HEK293 (cell line): Measurements from ENCODE around the gene CACNA1C.

ENCODE experiments used
- CTCF ChIA-PET: fragments of 350-600 bp; formaldehyde crosslinking; extraction: SDS; loops from one replicate; lab custom pipeline; 2021; ENCODE audit warnings: antibody characterized with exemption; lab: Yijun Ruan, JAX
- POLR2A ChIA-PET: fragments of 300-600 bp; formaldehyde crosslinking; extraction: SDS; loops from one replicate; lab custom pipeline; 2020; ENCODE audit warnings: antibody characterized with exemption, inconsistent platforms; lab: Yijun Ruan, JAX
- H3K27ac ChIP-seq: fragments of 200-500 bp; sonication (Bioruptor generic); 2 replicates; pipeline ENCODE4 v1.5.1; 2014; ENCODE audit warnings: low read depth, low read length, control low read depth, inconsistent platforms; ENCODE audit errors: extremely low read depth
- H3K36me3 ChIP-seq, 2 experiments: fragments of 200-500 bp in 1 of 2; sonication (Bioruptor generic) in 1 of 2; 1 replicate in 1 of 2; 2 replicates in 1 of 2; pipeline ENCODE4 v1.5.1; 2014 to 2017; ENCODE audit warnings: inconsistent platforms in 2 of 2, low read length in 2 of 2; ENCODE audit not compliant: control insufficient read depth in 2 of 2, insufficient read depth in 1 of 2
- H3K4me1 ChIP-seq: fragments of 200-500 bp; sonication (Bioruptor generic); 2 replicates; pipeline ENCODE4 v1.5.1; 2014; ENCODE audit warnings: mild to moderate bottlenecking, low read length, inconsistent platforms; ENCODE audit not compliant: control insufficient read depth, insufficient read depth
- H3K4me3 ChIP-seq: 2 replicates; pipeline ENCODE4 v1.5.1; 2011; ENCODE audit warnings: low read depth, mild to moderate bottlenecking, control low read depth, low read length, moderate library complexity
- H3K9me3 ChIP-seq: fragments of 200-500 bp; sonication (Bioruptor generic); 2 replicates; pipeline ENCODE4 v1.5.1; 2014; ENCODE audit warnings: low read depth, low read length, inconsistent platforms; ENCODE audit not compliant: control insufficient read depth, insufficient read depth
- KLF7 ChIP-seq: fragments of 450-650 bp; formaldehyde crosslinking; IDR thresholded peaks from 2 replicates; pipeline ENCODE4 v1.5.1; 2016; ENCODE audit warnings: missing biosample characterization, missing genetic modification characterization, borderline replicate concordance
- REST ChIP-seq: fragments of 450-650 bp; formaldehyde crosslinking; IDR thresholded peaks from 2 replicates; pipeline ENCODE4 v1.5.1; 2016; ENCODE audit warnings: missing biosample characterization, missing genetic modification characterization
- SCRT1 ChIP-seq: fragments of 450-650 bp; formaldehyde crosslinking; IDR thresholded peaks from 2 replicates; pipeline ENCODE4 v1.5.1; 2016; ENCODE audit warnings: missing biosample characterization, missing genetic modification characterization, borderline replicate concordance
- SP2 ChIP-seq: fragments of 450-650 bp; formaldehyde crosslinking; IDR thresholded peaks from 2 replicates; pipeline ENCODE4 v1.5.1; 2016; ENCODE audit warnings: missing biosample characterization, missing genetic modification characterization
- TRIM28 ChIP-seq: IDR thresholded peaks from 2 replicates; pipeline ENCODE4 v1.6.1; 2011; ENCODE audit warnings: low read length, control low read depth, borderline replicate concordance
- ZBTB48 ChIP-seq: fragments of 450-650 bp; formaldehyde crosslinking; IDR thresholded peaks from 2 replicates; pipeline ENCODE4 v1.5.1; 2016; ENCODE audit warnings: missing biosample characterization, missing genetic modification characterization
- ZEB2 ChIP-seq: fragments of 450-650 bp; formaldehyde crosslinking; IDR thresholded peaks from 2 replicates; pipeline ENCODE4 v1.5.1; 2016; ENCODE audit warnings: missing biosample characterization, missing genetic modification characterization
- ZNF121 ChIP-seq: fragments of 450-650 bp; formaldehyde crosslinking; IDR thresholded peaks from 2 replicates; pipeline ENCODE4 v1.5.1; 2016; ENCODE audit warnings: missing biosample characterization, missing genetic modification characterization
- ZNF138 ChIP-seq: fragments of 450-650 bp; formaldehyde crosslinking; IDR thresholded peaks from 2 replicates; pipeline ENCODE4 v1.5.1; 2016; ENCODE audit warnings: missing biosample characterization, missing genetic modification characterization, borderline replicate concordance
- ZNF140 ChIP-seq: fragments of 450-650 bp; formaldehyde crosslinking; IDR thresholded peaks from 2 replicates; pipeline ENCODE4 v1.5.1; 2016; ENCODE audit warnings: missing biosample characterization, missing genetic modification characterization
- ZNF146 ChIP-seq: fragments of 450-650 bp; formaldehyde crosslinking; IDR thresholded peaks from 2 replicates; pipeline ENCODE4 v1.5.1; 2016; ENCODE audit warnings: missing biosample characterization, missing genetic modification characterization
- ZNF148 ChIP-seq: fragments of 450-650 bp; formaldehyde crosslinking; IDR thresholded peaks from 2 replicates; pipeline ENCODE4 v1.5.0; 2017; ENCODE audit warnings: missing biosample characterization, missing genetic modification characterization, borderline replicate concordance
- ZNF341 ChIP-seq: fragments of 450-650 bp; formaldehyde crosslinking; IDR thresholded peaks from 2 replicates; pipeline ENCODE4; 2016; ENCODE audit warnings: low read depth, missing biosample characterization, missing genetic modification characterization
- ZNF354C ChIP-seq: fragments of 450-650 bp; formaldehyde crosslinking; IDR thresholded peaks from 2 replicates; pipeline ENCODE4 v1.5.1; 2016; ENCODE audit warnings: missing biosample characterization, missing genetic modification characterization, low read depth, borderline replicate concordance
- ZNF423 ChIP-seq: fragments of 450-650 bp; formaldehyde crosslinking; IDR thresholded peaks from 2 replicates; pipeline ENCODE4 v1.5.1; 2016; ENCODE audit warnings: missing biosample characterization, missing genetic modification characterization
- ZNF544 ChIP-seq: fragments of 450-650 bp; formaldehyde crosslinking; IDR thresholded peaks from 2 replicates; pipeline ENCODE4 v1.5.0; 2017; ENCODE audit warnings: missing biosample characterization, missing genetic modification characterization
- ZNF548 ChIP-seq: fragments of 450-650 bp; formaldehyde crosslinking; IDR thresholded peaks from 2 replicates; pipeline ENCODE4 v1.5.1; 2016; ENCODE audit warnings: missing biosample characterization, missing genetic modification characterization
- ZNF549 ChIP-seq: fragments of 450-650 bp; IDR thresholded peaks from 2 replicates; pipeline ENCODE4 v1.5.1; 2018; ENCODE audit warnings: missing biosample characterization, missing genetic modification characterization, mild to moderate bottlenecking, inconsistent platforms, moderate library complexity
- ZNF623 ChIP-seq: fragments of 450-650 bp; formaldehyde crosslinking; IDR thresholded peaks from 2 replicates; pipeline ENCODE4 v1.5.1; 2016; ENCODE audit warnings: missing biosample characterization, missing genetic modification characterization
- ZNF76 ChIP-seq: fragments of 450-650 bp; formaldehyde crosslinking; IDR thresholded peaks from 2 replicates; pipeline ENCODE4; 2016; ENCODE audit warnings: low read depth, missing biosample characterization, missing genetic modification characterization, borderline replicate concordance
- ZNF830 ChIP-seq: fragments of 450-650 bp; IDR thresholded peaks from 2 replicates; pipeline ENCODE4 v1.5.0; 2018; ENCODE audit warnings: missing biosample characterization, missing genetic modification characterization, low read depth, mild to moderate bottlenecking, moderate library complexity
- ZNF837 ChIP-seq: fragments of 450-650 bp; formaldehyde crosslinking; IDR thresholded peaks from 2 replicates; pipeline ENCODE4 v1.5.1; 2016; ENCODE audit warnings: missing biosample characterization, missing genetic modification characterization
- TF ChIP-seq, protein P1 (sequence below): fragments of 450-650 bp; formaldehyde crosslinking; IDR thresholded peaks from 2 replicates; pipeline ENCODE4 v1.5.1; 2016; ENCODE audit warnings: missing biosample characterization, missing genetic modification characterization
- TF ChIP-seq, protein P2 (sequence below): fragments of 450-650 bp; formaldehyde crosslinking; IDR thresholded peaks from 2 replicates; pipeline ENCODE4 v1.5.1; 2017; ENCODE audit warnings: missing biosample characterization, missing genetic modification characterization

CACNA1C gene

GRCh38 chr12:2552000-2552756 is 499.4 kb downstream of the CACNA1C start:
- POLR2A ChIA-PET, result no interaction called here
- no peak for TF ChIP-seq REST
- no peak for TF ChIP-seq ZNF148 (tag by site-specific recombination)
- no peak for TF ChIP-seq ZEB2
- TF ChIP-seq, protein P1, sequence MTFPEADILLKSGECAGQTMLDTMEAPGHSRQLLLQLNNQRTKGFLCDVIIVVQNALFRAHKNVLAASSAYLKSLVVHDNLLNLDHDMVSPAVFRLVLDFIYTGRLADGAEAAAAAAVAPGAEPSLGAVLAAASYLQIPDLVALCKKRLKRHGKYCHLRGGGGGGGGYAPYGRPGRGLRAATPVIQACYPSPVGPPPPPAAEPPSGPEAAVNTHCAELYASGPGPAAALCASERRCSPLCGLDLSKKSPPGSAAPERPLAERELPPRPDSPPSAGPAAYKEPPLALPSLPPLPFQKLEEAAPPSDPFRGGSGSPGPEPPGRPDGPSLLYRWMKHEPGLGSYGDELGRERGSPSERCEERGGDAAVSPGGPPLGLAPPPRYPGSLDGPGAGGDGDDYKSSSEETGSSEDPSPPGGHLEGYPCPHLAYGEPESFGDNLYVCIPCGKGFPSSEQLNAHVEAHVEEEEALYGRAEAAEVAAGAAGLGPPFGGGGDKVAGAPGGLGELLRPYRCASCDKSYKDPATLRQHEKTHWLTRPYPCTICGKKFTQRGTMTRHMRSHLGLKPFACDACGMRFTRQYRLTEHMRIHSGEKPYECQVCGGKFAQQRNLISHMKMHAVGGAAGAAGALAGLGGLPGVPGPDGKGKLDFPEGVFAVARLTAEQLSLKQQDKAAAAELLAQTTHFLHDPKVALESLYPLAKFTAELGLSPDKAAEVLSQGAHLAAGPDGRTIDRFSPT, result no peak
- no peak for TF ChIP-seq ZNF830 (tag by site-specific recombination)
- TF ChIP-seq ZNF423 (tag by site-specific recombination), result no peak
- no peak for TF ChIP-seq SCRT1 (tag by site-specific recombination)
- no peak for TF ChIP-seq ZNF548 (tag by site-specific recombination)
- TF ChIP-seq TRIM28, result no peak
- Histone ChIP-seq H3K4me1 (no peaks in the 10 kb centered on the region), H3K36me3 (no peaks in the 10 kb centered on the region), H3K27ac (no peak overlapping the region), H3K4me3 (no peak overlapping the region), H3K9me3 (no peaks in the 10 kb centered on the region)
- CTCF ChIA-PET, result no interaction called here

DNA sequence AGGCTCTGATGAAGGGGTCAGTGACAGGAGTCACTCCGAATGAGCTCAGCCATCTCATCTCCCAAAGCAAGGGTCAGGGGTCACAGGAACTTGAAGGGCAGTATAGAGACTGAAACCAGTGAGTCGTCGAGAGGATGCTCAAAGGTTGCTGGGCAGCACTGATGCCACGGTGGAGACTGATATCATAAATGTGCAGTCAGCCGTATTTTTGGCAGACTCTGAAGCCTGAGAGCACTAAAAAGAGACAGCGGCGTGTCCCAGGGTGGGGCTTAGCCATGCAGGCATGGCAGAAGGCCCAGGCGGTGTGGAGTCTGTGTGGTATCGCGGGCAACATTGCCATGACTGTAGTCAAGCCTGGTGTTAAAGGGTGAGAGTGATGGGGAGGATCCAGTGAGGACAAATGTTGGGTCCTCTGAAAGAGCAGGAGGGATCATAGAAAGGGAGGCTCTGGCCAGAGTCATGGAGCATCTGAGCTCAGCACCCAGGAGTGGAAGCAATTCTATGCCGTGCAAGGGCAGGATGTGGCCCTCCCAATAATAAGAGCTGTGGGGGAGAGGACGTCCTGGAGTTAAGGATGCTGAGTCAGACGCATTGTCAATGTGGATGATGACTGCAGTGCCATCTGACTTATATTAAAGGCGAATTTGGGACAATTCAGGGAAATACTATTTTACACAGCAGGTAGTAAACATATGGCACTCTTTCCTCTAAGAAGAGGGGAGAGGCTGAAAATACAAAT is 500.8 kb downstream of the CACNA1C start:
- ChIA-PET CTCF (no interaction called here), POLR2A (no interaction called here)
- H3K4me3 ChIP-seq, result no peak overlapping the region
- no peaks in the 10 kb centered on the region for H3K9me3 ChIP-seq
- no peaks in the 10 kb centered on the region for H3K4me1 ChIP-seq
- no peak overlapping the region for H3K27ac ChIP-seq
- no peaks in the 10 kb centered on the region for H3K36me3 ChIP-seq
- TF ChIP-seq ZNF76 (tag by site-specific recombination), result no peak
- TF ChIP-seq, protein P2, sequence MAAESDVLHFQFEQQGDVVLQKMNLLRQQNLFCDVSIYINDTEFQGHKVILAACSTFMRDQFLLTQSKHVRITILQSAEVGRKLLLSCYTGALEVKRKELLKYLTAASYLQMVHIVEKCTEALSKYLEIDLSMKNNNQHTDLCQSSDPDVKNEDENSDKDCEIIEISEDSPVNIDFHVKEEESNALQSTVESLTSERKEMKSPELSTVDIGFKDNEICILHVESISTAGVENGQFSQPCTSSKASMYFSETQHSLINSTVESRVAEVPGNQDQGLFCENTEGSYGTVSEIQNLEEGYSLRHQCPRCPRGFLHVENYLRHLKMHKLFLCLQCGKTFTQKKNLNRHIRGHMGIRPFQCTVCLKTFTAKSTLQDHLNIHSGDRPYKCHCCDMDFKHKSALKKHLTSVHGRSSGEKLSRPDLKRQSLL (tag by site-specific recombination), result no peak
- no peak for TF ChIP-seq ZNF837 (tag by site-specific recombination)
- TF ChIP-seq ZNF140 (tag by site-specific recombination), result no peak
- no peak for TF ChIP-seq SP2
- TF ChIP-seq TRIM28, result no peak
- TF ChIP-seq ZNF121 (tag by site-specific recombination), result no peak
- no peak for TF ChIP-seq ZNF138 (tag by site-specific recombination)
- no peak for TF ChIP-seq ZNF549 (tag by site-specific recombination)
- TF ChIP-seq ZNF354C (tag by site-specific recombination), result no peak
- TF ChIP-seq KLF7 (tag by site-specific recombination), result no peak
- no peak for TF ChIP-seq ZNF544
- no peak for TF ChIP-seq ZNF146 (tag by site-specific recombination)
- TF ChIP-seq ZNF341 (tag by site-specific recombination), result no peak
- no peak for TF ChIP-seq ZNF623 (tag by site-specific recombination)
- TF ChIP-seq ZBTB48 (tag by site-specific recombination), result no peak
- TF ChIP-seq ZNF830 (tag by site-specific recombination), result no peak
